H9 (cell line): ENCODE results near the gene HDGFL3. TPM values are rescaled to one million over a fixed set of nuclear protein-coding genes. Genes with fewer than 3 reads are reported as not detected.

Experiments
- DNase-seq: peaks from one replicate; pipeline ENCODE4 v3.0.0-alpha.2; 2017
- H2AFZ ChIP-seq: one replicate; pipeline ENCODE4 v1.6.1; 2013; ENCODE audit warnings: mild to moderate bottlenecking, low read length, control low read depth, moderate library complexity
- H2AK5ac ChIP-seq: 2 replicates; pipeline ENCODE4 v1.6.1; 2013; ENCODE audit warnings: low read length, control low read depth, mixed read lengths; ENCODE audit not compliant: insufficient read length
- H2BK120ac ChIP-seq: one replicate; pipeline ENCODE4 v1.6.1; 2013; ENCODE audit warnings: low read depth, mild to moderate bottlenecking, low read length, control low read depth, inconsistent platforms; ENCODE audit not compliant: poor library complexity, severe bottlenecking
- H2BK12ac ChIP-seq: 2 replicates; pipeline ENCODE4 v1.6.1; 2013; ENCODE audit warnings: low read length, control low read depth, mixed read lengths, low read depth; ENCODE audit not compliant: insufficient read length
- H2BK15ac ChIP-seq: 2 replicates; pipeline ENCODE4 v1.6.1; 2013; ENCODE audit warnings: low read depth, low read length, control low read depth
- H2BK20ac ChIP-seq: one replicate; pipeline ENCODE4 v1.6.1; 2013; ENCODE audit warnings: low read depth, mild to moderate bottlenecking, low read length, control low read depth, inconsistent platforms; ENCODE audit not compliant: poor library complexity, severe bottlenecking
- H2BK5ac ChIP-seq: 2 replicates; pipeline ENCODE4 v1.6.1; 2013; ENCODE audit warnings: low read length, control low read depth, mixed read lengths; ENCODE audit not compliant: insufficient read length
- H3K14ac ChIP-seq: 2 replicates; pipeline ENCODE4 v1.6.1; 2013; ENCODE audit warnings: low read length, control low read depth; ENCODE audit not compliant: insufficient read depth
- H3K18ac ChIP-seq: 2 replicates; pipeline ENCODE4 v1.6.1; 2013; ENCODE audit warnings: low read depth, mild to moderate bottlenecking, mixed read lengths, low read length, control low read depth; ENCODE audit not compliant: insufficient read length
- H3K23ac ChIP-seq: 2 replicates; pipeline ENCODE4 v1.6.1; 2013; ENCODE audit warnings: low read length, control low read depth, mixed read lengths, low read depth; ENCODE audit not compliant: insufficient read length
- H3K23me2 ChIP-seq: 2 replicates; pipeline ENCODE4 v1.6.1; 2013; ENCODE audit warnings: low read depth, mild to moderate bottlenecking, mixed read lengths, low read length, control low read depth; ENCODE audit not compliant: insufficient read length, poor library complexity, severe bottlenecking
- H3K27ac ChIP-seq: 2 replicates; pipeline ENCODE4 v1.5.1; 2013; ENCODE audit warnings: low read length, control low read depth, mixed read lengths, low read depth; ENCODE audit not compliant: insufficient read length
- H3K27me3 ChIP-seq: 2 replicates; pipeline ENCODE4 v1.6.1; 2013; ENCODE audit warnings: low read length, control low read depth, inconsistent platforms; ENCODE audit not compliant: insufficient read depth
- H3K4ac ChIP-seq: 2 replicates; pipeline ENCODE4 v1.6.1; 2013; ENCODE audit warnings: low read depth, mild to moderate bottlenecking, control low read depth, inconsistent platforms, low read length, moderate library complexity
- H3K4me1 ChIP-seq: 2 replicates; pipeline ENCODE4 v1.6.1; 2013; ENCODE audit warnings: low read length, control low read depth, inconsistent platforms; ENCODE audit not compliant: insufficient read depth
- H3K4me2 ChIP-seq: 2 replicates; pipeline ENCODE4 v1.6.1; 2013; ENCODE audit warnings: low read length, control low read depth, mixed read lengths; ENCODE audit not compliant: insufficient read length, insufficient read depth
- H3K56ac ChIP-seq: 2 replicates; pipeline ENCODE4 v1.6.1; 2013; ENCODE audit warnings: low read depth, mild to moderate bottlenecking, mixed read lengths, low read length, control low read depth; ENCODE audit not compliant: insufficient read length
- H3K79me1 ChIP-seq: 2 replicates; pipeline ENCODE4 v1.6.1; 2013; ENCODE audit warnings: low read depth, mild to moderate bottlenecking, moderate library complexity, low read length, control low read depth, inconsistent platforms; ENCODE audit not compliant: insufficient read depth, poor library complexity, severe bottlenecking
- H3K79me2 ChIP-seq: 2 replicates; pipeline ENCODE4 v1.6.1; 2013; ENCODE audit warnings: low read length, control low read depth, inconsistent platforms; ENCODE audit not compliant: insufficient read depth
- H3K9ac ChIP-seq: 2 replicates; pipeline ENCODE4 v1.6.1; 2013; ENCODE audit warnings: low read length, control low read depth, mixed read lengths; ENCODE audit not compliant: insufficient read length; ENCODE audit errors: extremely low read depth
- H3K9me3 ChIP-seq: one replicate; pipeline ENCODE4 v1.6.1; 2013; ENCODE audit warnings: low read depth, low read length, inconsistent platforms; ENCODE audit not compliant: control insufficient read depth
- H3T11ph ChIP-seq: one replicate; pipeline ENCODE4 v1.6.1; 2013; ENCODE audit warnings: mild to moderate bottlenecking, low read length, control low read depth, inconsistent platforms
- H4K20me1 ChIP-seq: one replicate; pipeline ENCODE4 v1.6.1; 2013; ENCODE audit not compliant: control insufficient read depth, insufficient read length, insufficient read depth
- H4K5ac ChIP-seq: 2 replicates; pipeline ENCODE4 v1.6.1; 2013; ENCODE audit warnings: low read depth, mild to moderate bottlenecking, mixed read lengths, low read length, control low read depth; ENCODE audit not compliant: insufficient read length
- H4K8ac ChIP-seq: replicated peaks from 2 replicates; pipeline ENCODE4 v1.6.1; 2013; ENCODE audit warnings: low read length, control low read depth, mixed read lengths, low read depth; ENCODE audit not compliant: insufficient read length
- H4K91ac ChIP-seq: 2 replicates; pipeline ENCODE4 v1.6.1; 2013; ENCODE audit warnings: low read depth, mild to moderate bottlenecking, moderate library complexity, mixed read lengths, low read length, control low read depth; ENCODE audit not compliant: insufficient read length
- H3K27ac Mint-ChIP-seq, 3 experiments: 2 replicates in 2 of 3; 3 replicates in 1 of 3; pipeline ENCODE4 v1.8.0; 2020 to 2021; ENCODE audit warnings: mixed read lengths in 3 of 3, mild to moderate bottlenecking in 1 of 3, moderate library complexity in 1 of 3
- H3K27me3 Mint-ChIP-seq: 2 replicates; pipeline ENCODE4 v1.8.0; 2021; ENCODE audit warnings: low read depth, mild to moderate bottlenecking, moderate library complexity, mixed read lengths
- H3K36me3 Mint-ChIP-seq, 3 experiments: 2 replicates in 2 of 3; 3 replicates in 1 of 3; pipeline ENCODE4 v1.8.0; 2020 to 2021; ENCODE audit warnings: low read depth in 3 of 3, mixed read lengths in 3 of 3; ENCODE audit not compliant: insufficient read depth in 1 of 3
- H3K4me1 Mint-ChIP-seq, 2 experiments: 2 replicates each; pipeline ENCODE4 v1.8.0; 2020; ENCODE audit warnings: mixed read lengths in 2 of 2
- H3K4me3 Mint-ChIP-seq, 2 experiments: 2 replicates in 1 of 2; 3 replicates in 1 of 2; pipeline ENCODE4 v1.8.0; 2020 to 2021; ENCODE audit warnings: mild to moderate bottlenecking in 2 of 2, mixed read lengths in 2 of 2, moderate library complexity in 1 of 2
- H3K9me3 Mint-ChIP-seq, 2 experiments: 2 replicates in 1 of 2; 3 replicates in 1 of 2; pipeline ENCODE4 v1.8.0; 2020; ENCODE audit warnings: mild to moderate bottlenecking in 2 of 2, mixed read lengths in 2 of 2, moderate library complexity in 1 of 2
- WGBS: extraction: QIAGEN DNeasy Blood & Tissue Kit; methylation state at CpG from one replicate; pipeline ENCODE4 v1.1.7; 2013; ENCODE audit warnings: missing lambda C conversion rate, low lambda C conversion rate, mixed read lengths; ENCODE audit not compliant: insufficient read length; ENCODE audit errors: extremely low coverage; 5-methylcytosine and 5-hydroxymethylcytosine counted together
- total RNA-seq: library from RNA; stranded (reverse); gene quantifications from 2 replicates; pipeline ENCODE4 v1.2.1, GENCODE V29; 2021
- TF ChIP-seq, protein P1 (sequence below): fragments of 200-600 bp; sonication (generic); conservative IDR thresholded peaks from 3 replicates; pipeline ENCODE4 v1.8.0; 2021; ENCODE audit warnings: antibody characterized with exemption, mild to moderate bottlenecking

Gene HDGFL3
- total RNA-seq, 1 experiment from 2014 or later = 120 TPM

DNA sequence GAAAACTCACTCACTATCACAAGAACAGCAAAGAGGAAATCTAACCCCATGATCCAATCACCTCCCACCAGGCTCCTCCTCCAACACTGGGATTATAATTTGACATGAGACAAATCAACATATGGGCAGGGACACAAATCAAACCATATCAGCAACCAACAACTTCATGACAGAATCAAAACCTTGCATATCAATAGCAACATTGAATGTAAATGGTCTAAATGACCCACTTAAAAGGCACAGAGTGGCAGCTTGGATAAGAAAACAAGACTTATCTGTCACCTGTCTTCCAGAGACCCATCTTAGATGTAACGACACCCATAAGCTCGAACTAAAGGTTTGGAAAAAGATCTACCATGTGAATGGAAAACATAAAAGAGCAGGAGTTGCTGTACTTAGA, 40.8 kb downstream of the HDGFL3 start:
- Histone ChIP-seq H2BK20ac (no peak overlapping the region), H3K9me3 (no peaks in the 10 kb centered on the region), H3K56ac (no peak overlapping the region), H2BK5ac (no peak overlapping the region), H4K20me1 (no peaks in the 10 kb centered on the region), H3K4me1 (peaks cover 4% of the 10 kb centered on the region; the same call in 1 of the 2 replicates), H3K9ac (no peak overlapping the region), H4K91ac (no peak overlapping the region), H3K23me2 (no peaks in the 10 kb centered on the region), H3K4me2 (no peak overlapping the region), H3T11ph (no peak overlapping the region), H2AFZ (no peak overlapping the region), H4K5ac (no peak overlapping the region), H3K27ac (no peak overlapping the region), H3K14ac (no peak overlapping the region), H2BK12ac (no peak overlapping the region), H2BK120ac (no peak overlapping the region), H2AK5ac (no peak overlapping the region), H3K4ac (no peak overlapping the region), H3K23ac (no peak overlapping the region), H2BK15ac (no peak overlapping the region), H3K27me3 (no peaks in the 10 kb centered on the region), H3K79me2 (peaks cover 15% of the 10 kb centered on the region; the same call in 1 of the 2 replicates), H3K79me1 (peaks cover 3% of the 10 kb centered on the region), H4K8ac (no peak overlapping the region), H3K18ac (no peak overlapping the region)
- Mint-ChIP-seq H3K27me3 (no peaks in the 10 kb centered on the region), H3K9me3 (peaks cover 0 to 7% of the 10 kb centered on the region in 2 experiments; a peak in 2 of 5 replicates), H3K36me3 (peaks cover 6 to 18% (median 9%) of the 10 kb centered on the region in 3 experiments; a peak in 6 of 7 replicates), H3K27ac (peak overlapping the region in 1 of 3 experiments; percentile 79; a peak in 1 of 7 replicates), H3K4me3 (no peak overlapping the region), H3K4me1 (peaks cover 33 to 46% of the 10 kb centered on the region in 2 experiments)
- WGBS = no CpG with 5 or more reads among the region's 2 CpGs
- TF ChIP-seq, protein P1, sequence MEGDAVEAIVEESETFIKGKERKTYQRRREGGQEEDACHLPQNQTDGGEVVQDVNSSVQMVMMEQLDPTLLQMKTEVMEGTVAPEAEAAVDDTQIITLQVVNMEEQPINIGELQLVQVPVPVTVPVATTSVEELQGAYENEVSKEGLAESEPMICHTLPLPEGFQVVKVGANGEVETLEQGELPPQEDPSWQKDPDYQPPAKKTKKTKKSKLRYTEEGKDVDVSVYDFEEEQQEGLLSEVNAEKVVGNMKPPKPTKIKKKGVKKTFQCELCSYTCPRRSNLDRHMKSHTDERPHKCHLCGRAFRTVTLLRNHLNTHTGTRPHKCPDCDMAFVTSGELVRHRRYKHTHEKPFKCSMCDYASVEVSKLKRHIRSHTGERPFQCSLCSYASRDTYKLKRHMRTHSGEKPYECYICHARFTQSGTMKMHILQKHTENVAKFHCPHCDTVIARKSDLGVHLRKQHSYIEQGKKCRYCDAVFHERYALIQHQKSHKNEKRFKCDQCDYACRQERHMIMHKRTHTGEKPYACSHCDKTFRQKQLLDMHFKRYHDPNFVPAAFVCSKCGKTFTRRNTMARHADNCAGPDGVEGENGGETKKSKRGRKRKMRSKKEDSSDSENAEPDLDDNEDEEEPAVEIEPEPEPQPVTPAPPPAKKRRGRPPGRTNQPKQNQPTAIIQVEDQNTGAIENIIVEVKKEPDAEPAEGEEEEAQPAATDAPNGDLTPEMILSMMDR = no peak
- no peak for DNase-seq
